ENCODE measurements around the gene AGRN.
"Not testable (repeated sequence)": the region's sequence is repeated elsewhere in the genome, so short reads cannot be mapped to it uniquely, and the experiment has no call there.

AGRN gene

GRCh38 chr1:1055841-1056736, 36.2 kb downstream of the AGRN start:
- no peak for DNase-seq

- not testable (repeated sequence) for DNase-seq
Measured at GRCh38 chr1:1057769-1058087, 37.8 kb downstream of the AGRN start.

GRCh38 chr1:1058088-1058905, 38.4 kb downstream of the AGRN start:
- no peak for DNase-seq

- peak; percentile 46 for DNase-seq
Measured at GRCh38 chr1:1058921-1059493, 39.1 kb downstream of the AGRN start.

GRCh38 chr1:1059494-1060280, 39.8 kb downstream of the AGRN start:
- peak; percentile 93 for DNase-seq

- no peak for DNase-seq
Measured at GRCh38 chr1:1060281-1061000, 40.5 kb downstream of the AGRN start.

GRCh38 chr1:1061682-1062345, 41.9 kb downstream of the AGRN start:
- DNase-seq, result no peak

DNA sequence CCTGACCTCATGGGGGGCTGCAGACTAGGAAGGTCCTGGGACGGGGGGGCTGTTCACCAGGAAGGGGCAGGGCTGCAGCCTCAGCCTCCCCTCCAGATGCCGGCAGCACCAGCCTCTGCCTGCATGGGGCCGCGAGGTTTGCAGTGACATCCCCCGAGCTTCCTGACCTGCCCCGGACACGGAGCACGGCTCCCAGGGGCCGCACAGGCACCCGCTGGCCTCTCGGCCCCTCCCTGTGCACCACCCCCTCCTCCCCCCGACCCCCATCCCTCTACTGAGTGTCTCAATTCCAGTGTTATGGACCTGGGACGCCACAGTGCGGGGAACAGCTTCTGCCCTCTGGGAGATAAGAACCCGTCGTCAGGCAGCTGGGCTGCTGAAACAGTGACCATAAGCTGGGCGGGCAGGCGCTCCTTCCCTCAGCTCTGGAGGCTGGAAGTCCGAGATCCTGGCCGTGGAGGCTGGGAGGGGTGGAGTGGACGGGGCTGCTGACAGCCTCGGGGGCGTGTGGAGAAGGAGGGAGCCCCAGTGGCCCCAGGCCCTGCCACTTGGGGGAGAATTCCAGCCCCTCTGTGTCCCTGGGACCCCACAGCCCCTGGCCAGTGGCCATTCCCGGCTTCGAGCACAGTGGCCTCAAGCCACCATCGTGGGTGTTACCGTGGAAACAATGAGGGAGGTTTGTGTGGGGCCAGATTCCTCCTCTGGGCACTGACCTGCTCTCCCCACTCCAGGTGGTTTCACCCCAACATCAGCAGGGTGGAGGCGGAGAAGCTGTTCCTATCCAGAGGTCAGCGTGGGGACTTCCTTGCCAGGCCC, 42.6 kb downstream of the AGRN start:
- DNase-seq, result no peak

GRCh38 chr1:1063261-1063944, 43.5 kb downstream of the AGRN start:
- DNase-seq, result no peak

- DNase-seq, result peak; percentile 60
Measured at GRCh38 chr1:1063945-1064831, 44.3 kb downstream of the AGRN start.

DNA sequence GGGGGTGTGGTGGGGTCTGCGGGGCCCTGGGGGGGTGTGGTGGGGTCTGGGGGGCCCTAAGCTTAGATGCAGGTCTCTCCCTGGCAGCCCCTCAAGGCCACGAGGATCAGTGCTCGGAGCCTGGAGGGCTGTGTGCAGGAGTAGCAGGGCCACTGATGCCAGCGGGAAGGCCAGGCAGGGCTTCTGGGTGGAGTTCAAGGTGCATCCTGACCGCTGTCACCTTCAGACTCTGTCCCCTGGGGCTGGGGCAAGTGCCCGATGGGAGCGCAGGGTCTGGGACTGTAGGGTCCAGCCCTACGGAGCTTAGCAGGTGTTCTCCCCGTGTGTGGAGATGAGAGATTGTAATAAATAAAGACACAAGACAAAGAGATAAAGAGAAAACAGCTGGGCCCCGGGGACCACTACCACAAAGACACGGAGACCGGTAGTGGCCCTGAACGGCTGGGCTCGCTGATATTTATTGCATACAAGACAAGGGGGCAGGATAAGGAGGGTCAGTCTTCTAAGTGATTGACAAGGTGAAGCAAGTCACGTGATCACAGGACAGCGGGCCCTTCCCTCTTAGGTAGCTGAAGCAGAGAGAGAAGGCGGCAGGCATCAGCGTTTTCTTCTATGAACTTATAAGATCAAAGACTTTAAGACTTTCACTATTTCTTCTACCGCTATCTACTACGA, 45.5 kb downstream of the AGRN start:
- DNase-seq, result no peak

GRCh38 chr1:1065940-1066304, 46.0 kb downstream of the AGRN start:
- not testable (repeated sequence) for DNase-seq

DNA sequence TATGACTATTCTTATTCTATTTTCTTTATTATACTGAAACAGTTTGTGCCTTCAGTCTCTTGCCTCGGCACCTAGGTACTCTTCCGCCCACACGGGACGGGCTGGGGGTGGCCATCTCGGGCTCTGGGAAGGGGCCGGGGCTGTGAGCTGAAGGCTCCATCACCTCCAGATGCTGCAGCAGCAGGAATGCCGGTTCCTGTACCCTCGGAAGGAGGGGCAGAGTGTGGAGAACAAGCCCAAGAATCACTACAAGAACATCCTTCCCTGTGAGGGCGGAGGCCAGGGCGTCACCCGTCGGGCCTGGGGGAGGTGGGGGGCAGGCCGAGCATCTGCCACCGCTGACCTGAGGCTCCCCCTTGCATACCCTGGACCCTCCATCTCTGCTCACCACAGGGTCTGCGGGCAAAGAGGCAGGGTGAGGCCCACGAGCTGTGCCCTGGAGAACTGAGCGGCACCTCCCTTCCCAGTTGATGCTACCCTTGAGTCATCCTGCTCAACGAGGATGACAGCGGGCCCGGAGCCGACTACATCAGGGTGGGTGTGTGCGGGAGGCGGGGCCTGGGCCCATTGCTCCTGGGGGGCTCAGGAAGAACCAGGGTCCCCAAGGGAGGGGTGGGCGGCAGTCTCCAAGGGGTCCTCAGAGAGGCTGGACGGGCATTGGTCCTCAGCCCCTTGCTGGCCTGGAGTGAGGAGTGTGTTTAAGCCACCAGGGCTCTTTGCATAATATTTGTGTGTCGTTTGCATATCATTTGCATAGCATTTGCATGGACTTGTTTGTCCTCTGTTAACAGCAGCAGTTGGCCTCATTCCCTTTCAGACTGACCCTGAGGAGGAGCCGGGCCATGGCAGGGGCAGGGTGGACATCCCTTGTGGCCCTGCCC, 46.7 kb downstream of the AGRN start:
- DNase-seq, result no peak

GRCh38 chr1:1067284-1067859, 47.5 kb downstream of the AGRN start:
- DNase-seq, result no peak

GRCh38 chr1:1067860-1068516, 48.1 kb downstream of the AGRN start:
- no peak for DNase-seq

DNA sequence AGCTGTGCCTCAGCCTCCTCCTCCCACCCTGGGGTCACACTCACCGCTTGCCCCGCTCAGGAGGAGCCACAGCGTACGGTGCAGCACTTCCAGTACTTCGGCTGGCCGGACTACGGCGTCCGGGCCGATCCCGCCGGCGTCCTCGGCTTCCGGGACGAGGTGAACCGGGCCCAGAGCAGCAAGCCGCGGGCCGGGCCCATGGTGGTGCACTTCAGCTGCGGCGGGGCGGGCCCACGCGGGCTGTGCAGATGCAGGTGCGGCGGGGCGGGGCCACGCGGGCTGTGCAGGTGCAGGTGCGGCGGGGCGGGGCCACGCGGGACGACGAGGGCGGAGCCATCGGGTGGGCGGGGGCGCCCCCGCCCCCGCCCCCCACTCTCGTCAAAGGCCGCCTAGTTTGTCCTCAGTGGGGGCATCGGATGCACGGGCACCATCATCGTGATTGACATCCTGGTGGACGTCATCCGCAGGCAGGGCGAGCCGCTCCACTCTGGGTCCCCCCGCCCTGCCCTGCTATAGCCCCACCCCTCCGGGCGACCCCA, 48.7 kb downstream of the AGRN start:
- no peak for DNase-seq

Data from eye (tissue), 1 donor.